GM19099 (cell line): ENCODE data around the gene NBDY.

Source experiments
- POLR2A ChIP-seq: IDR thresholded peaks from 3 replicates; pipeline ENCODE4 v1.6.1; 2011; ENCODE audit warnings: low read depth; ENCODE audit not compliant: insufficient read length; ENCODE audit errors: extremely low read depth

NBDY gene

DNA sequence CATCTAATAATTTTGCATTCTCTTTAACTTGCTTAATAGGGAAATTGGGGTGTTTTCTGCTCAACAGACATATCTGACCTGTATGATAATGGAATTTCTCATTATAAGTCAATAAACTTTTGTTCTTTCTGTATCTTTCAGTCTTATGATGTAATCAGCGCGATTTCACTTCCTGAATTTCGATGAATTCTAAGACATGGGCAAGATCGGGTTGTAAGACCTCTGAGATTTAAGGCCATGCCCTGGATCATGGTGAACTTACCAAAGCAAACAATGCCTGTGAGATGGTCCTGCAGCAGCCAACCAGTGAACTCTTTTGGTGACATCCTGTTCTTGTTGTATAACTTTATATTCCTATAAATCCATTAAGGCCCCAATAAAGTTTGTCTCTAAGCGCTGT lies 88.1 kb downstream of the NBDY start:
- no peak for TF ChIP-seq POLR2A

DNA sequence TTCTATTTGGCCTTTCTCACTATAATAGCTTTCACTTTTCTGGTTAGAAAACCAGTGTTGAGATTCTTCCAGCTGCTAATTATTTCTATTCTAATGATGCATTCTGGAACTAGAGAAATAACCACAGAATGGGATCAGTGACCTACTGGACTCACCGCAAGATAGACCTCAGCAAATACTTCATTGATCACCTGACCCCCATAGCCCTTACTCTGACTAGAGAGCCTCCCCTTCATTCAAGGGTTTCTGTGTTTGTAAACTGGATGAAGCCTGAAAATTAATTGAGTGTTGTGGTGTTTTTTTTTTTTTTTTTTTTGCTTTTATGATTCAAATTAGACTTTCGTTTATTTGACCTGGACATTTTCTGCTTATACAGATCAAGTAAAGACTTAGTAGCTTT lies 97.0 kb downstream of the NBDY start:
- TF ChIP-seq POLR2A: no peak

DNA sequence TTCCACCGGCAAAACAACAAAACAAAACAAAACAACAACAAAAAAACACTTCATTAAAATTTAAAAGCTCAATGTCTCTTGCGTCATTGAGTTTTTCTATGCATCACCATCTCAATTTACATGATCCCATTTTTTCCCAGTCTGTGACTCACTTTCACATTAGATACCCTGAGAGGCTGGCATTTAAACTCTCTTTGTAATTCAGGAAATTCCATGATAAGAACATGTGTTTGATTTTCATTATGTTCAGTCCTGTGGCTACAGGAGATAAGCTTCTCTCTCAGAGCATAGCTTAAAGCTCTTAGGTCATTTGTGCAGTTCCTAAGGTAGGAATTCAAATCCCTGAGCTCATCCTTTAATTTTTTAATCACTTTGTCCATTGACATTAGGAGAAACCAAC lies 104.6 kb downstream of the NBDY start:
- TF ChIP-seq POLR2A: no peak

DNA sequence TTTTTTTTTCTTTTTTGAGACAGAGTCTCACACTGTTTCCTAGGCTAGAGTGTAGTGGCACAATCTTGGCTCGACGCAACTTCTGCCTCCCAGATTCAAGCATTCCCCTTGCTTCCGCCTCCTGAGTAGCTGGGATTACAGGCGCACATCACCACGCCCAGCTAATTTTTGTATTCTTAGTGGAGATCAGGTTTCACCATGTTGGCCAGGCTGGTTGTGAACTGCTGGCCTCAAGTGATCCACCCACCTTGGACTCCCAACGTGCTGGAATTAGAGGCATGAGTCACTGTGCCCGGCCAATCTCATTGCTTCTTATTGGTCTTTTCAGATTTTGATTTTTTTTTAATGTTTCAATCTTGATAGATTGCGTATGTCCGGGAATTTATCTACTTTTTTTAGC lies 124.4 kb downstream of the NBDY start:
- no peak for TF ChIP-seq POLR2A

DNA sequence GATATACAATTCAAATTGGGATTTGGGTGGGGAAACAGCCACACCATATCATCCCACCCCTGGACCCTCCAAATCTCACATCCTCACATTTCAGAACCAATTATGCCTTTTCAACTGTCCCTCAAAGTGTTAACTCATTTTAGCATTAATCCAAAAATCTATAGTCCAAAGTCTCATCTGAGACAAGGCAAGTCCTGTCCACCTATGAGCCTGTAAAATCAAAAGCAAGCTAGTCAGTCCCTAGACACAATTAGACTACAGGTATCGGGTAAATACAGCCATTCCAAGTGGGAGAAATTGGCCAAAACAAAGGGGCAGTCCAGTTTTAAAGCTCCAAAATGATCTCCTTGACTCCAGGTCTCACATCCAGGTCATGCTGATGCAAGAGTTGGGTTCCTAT lies 128.0 kb downstream of the NBDY start:
- TF ChIP-seq POLR2A: no peak

DNA sequence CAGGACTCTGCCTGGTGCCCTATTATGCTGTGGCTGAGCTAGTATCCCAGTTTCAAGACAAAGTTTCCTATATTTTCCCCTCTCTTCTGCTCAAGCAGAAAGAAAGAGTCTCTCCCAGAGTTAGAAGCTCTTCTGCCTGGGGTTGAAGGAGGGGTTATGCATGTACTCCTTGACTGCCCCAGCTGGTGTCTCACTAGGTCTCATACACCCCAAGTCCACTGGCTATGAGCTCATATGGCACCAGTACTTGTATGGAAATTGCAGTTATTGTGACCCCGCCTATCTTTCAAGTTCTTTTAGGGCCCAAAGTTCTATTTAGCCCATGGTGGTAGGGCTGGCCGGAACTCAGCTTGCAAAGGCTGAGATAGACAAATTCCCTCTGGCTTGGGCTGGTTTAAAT lies 131.8 kb downstream of the NBDY start:
- TF ChIP-seq POLR2A: no peak
